Activated B cell treated with CpG ODN at 0.5 μM for 24 hours (primary cell): ENCODE data around the gene PPP4C. TPM values are rescaled to one million over a fixed set of nuclear protein-coding genes. Genes with fewer than 3 reads are reported as not detected.

Source experiments
- ATAC-seq: fragments of 200-7000 bp; cut with Tn5 transposase; one replicate; pipeline ENCODE4 v1.10.0; 2021; ENCODE audit warnings: low read depth, mild to moderate bottlenecking, moderate library complexity
- CTCF ChIA-PET: fragments of 350-600 bp; sonication (Branson Sonifier 250); formaldehyde crosslinking; loops from one replicate; lab custom pipeline; 2021; ENCODE audit warnings: antibody characterized with exemption; lab: Charles Lee
- POLR2A ChIA-PET: fragments of 350-600 bp; sonication (Branson Sonifier 250); formaldehyde crosslinking; loops from one replicate; lab custom pipeline; 2021; ENCODE audit warnings: antibody characterized with exemption; lab: Charles Lee
- DNase-seq: peaks from one replicate; pipeline ENCODE4 v3.0.0; 2022
- H3K27ac Mint-ChIP-seq: one replicate; pipeline ENCODE4 v1.8.0; 2020; ENCODE audit warnings: mixed read lengths
- H3K27me3 Mint-ChIP-seq: one replicate; pipeline ENCODE4 v1.8.0; 2021; ENCODE audit warnings: mixed read lengths
- H3K36me3 Mint-ChIP-seq: one replicate; pipeline ENCODE4 v1.8.0; 2021; ENCODE audit warnings: low read depth, mixed read lengths
- H3K4me1 Mint-ChIP-seq: one replicate; pipeline ENCODE4 v1.8.0; 2021; ENCODE audit warnings: mixed read lengths
- H3K4me3 Mint-ChIP-seq: one replicate; pipeline ENCODE4 v1.8.0; 2020; ENCODE audit warnings: mild to moderate bottlenecking, mixed read lengths
- H3K9me3 Mint-ChIP-seq: one replicate; pipeline ENCODE4 v1.8.0; 2020; ENCODE audit warnings: mixed read lengths
- intact Hi-C: fragments of 100-400 bp; cut with micrococcal nuclease; formaldehyde crosslinking; loops from one replicate; pipeline ENCODE4 v1.15.1; 2024
- total RNA-seq: library from RNA; stranded (reverse); gene quantifications from 2 replicates; pipeline ENCODE4 v1.2.3, GENCODE V29; 2022
- TF ChIP-seq, protein P1 (sequence below): fragments of 200-600 bp; IDR thresholded peaks from one replicate; pipeline ENCODE4 v1.8.0; 2022; ENCODE audit warnings: antibody characterized with exemption, mild to moderate bottlenecking

The PPP4C gene
- total RNA-seq, 1 donor from 2014 or later = 124 TPM

DNA sequence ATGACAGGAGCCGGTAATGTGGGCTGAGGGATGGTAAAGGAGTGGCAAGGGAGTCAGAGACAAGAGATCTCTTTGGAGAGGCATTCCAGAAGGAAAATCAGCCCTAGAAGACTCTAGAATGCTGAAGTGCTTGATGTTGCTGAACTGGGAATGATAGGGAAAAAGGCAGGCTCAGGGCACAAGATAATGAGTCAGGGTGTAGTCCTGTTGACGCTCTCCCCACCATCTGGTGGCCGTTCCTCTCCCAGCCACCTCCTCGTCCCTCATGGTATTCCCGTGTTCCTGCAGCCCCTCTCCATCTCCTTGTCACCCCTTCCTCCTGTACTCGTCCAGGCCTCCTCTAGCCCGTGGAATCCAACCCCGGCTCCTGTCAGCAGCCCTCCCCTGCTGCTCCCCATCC, 21.3 kb upstream of the PPP4C start:
- H3K4me3 Mint-ChIP-seq = peak overlapping the region; percentile 53
- DNase-seq (no peak), ATAC-seq (no peak)
- no peaks in the 10 kb centered on the region for H3K27me3 Mint-ChIP-seq
- ChIA-PET CTCF (interaction anchor here (1.2 to 1.3 kb wide), 2 partner anchors 11 to 37 kb away, joined by 3 read pairs; partner anchors contain the start of genes ALDOA and TBX6), POLR2A (interaction anchor here (1.4 kb wide), 2 partner anchors 11 to 30 kb away, joined by 3 to 8 read pairs; partner anchors contain the start of gene ALDOA)
- TF ChIP-seq, protein P1, sequence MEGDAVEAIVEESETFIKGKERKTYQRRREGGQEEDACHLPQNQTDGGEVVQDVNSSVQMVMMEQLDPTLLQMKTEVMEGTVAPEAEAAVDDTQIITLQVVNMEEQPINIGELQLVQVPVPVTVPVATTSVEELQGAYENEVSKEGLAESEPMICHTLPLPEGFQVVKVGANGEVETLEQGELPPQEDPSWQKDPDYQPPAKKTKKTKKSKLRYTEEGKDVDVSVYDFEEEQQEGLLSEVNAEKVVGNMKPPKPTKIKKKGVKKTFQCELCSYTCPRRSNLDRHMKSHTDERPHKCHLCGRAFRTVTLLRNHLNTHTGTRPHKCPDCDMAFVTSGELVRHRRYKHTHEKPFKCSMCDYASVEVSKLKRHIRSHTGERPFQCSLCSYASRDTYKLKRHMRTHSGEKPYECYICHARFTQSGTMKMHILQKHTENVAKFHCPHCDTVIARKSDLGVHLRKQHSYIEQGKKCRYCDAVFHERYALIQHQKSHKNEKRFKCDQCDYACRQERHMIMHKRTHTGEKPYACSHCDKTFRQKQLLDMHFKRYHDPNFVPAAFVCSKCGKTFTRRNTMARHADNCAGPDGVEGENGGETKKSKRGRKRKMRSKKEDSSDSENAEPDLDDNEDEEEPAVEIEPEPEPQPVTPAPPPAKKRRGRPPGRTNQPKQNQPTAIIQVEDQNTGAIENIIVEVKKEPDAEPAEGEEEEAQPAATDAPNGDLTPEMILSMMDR = no peak
- peaks cover 9% of the 10 kb centered on the region for H3K4me1 Mint-ChIP-seq
- no peaks in the 10 kb centered on the region for H3K9me3 Mint-ChIP-seq
- H3K27ac Mint-ChIP-seq = peak overlapping the region; percentile 53
- intact Hi-C loops = no loop called here
- H3K36me3 Mint-ChIP-seq = no peaks in the 10 kb centered on the region

DNA sequence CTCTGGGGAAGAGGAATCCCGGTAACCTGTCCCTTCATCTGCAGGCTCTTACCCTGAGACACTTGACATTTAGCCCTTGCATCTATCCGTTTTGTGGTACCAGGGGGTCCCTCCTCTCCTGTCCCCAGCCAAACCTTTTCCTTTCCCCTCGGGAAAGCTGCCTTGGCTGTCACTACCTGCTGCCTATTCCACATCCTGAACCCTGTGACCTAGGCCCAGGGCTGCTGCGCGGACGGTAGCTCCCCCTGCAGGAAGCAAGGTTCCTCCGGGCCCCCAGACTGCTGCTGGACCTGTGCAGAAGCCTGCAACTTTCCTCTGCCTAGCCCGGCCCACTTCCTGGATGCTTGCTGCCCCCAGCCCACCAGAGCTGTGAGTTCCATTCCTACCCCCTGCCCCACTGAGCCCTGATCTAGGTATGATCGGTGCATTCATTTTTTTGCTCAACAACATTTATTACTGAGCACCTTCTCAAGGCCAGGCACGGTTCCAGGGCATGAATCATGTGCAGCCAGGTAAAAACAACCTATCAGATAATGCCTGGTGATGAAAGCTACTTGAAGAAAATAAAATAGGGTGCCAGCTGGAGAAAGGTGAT, 20.7 kb upstream of the PPP4C start:
- Mint-ChIP-seq H3K27ac (no peak overlapping the region), H3K36me3 (no peaks in the 10 kb centered on the region), H3K9me3 (no peaks in the 10 kb centered on the region), H3K4me3 (peak overlapping the region; percentile 16), H3K4me1 (peaks cover 9% of the 10 kb centered on the region), H3K27me3 (no peaks in the 10 kb centered on the region)
- POLR2A ChIA-PET = interaction anchor here (1.4 kb wide), 2 partner anchors 10 to 29 kb away, joined by 3 to 8 read pairs; partner anchors contain the start of gene ALDOA
- TF ChIP-seq, protein P1 = no peak
- DNase-seq = no peak
- intact Hi-C loops = no loop called here
- peak; percentile 38 for ATAC-seq
- CTCF ChIA-PET = interaction anchor here (1.2 to 1.3 kb wide), 2 partner anchors 10 to 37 kb away, joined by 3 read pairs; partner anchors contain the start of genes ALDOA and TBX6

DNA sequence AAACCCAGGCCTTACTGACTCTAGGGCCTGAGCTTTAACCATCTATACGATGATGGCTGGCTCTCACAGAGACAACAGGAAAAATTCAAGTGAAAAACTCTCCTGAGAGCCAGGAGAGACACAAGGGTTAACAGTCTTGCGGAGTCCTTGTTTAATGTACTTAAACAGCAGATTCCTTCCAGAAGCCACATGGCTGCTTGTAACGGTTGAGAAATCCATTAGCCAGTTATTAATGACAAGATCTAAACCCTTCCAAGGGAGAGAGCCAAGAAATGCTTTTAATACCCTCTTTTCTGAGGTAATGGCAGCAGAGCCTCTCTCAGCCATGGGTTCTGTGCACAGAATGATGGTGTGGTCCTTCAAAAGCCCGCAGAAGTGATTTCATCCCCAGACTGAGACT, 15.4 kb upstream of the PPP4C start:
- peaks cover 5% of the 10 kb centered on the region for H3K36me3 Mint-ChIP-seq
- intact Hi-C loops = loop anchor here (10.0 kb wide), 2 partner anchors 344 to 594 kb away; partner anchors contain the start of genes FBRS, PRR14 and ZNF771
- H3K27ac Mint-ChIP-seq = no peak overlapping the region
- ChIA-PET POLR2A (interaction anchor here (0.6 kb wide), 1 partner anchor 1729 kb away, joined by 6 read pairs; no protein-coding TSS in a partner anchor), CTCF (no interaction called here)
- no peak overlapping the region for H3K4me3 Mint-ChIP-seq
- H3K4me1 Mint-ChIP-seq = peaks cover 9% of the 10 kb centered on the region
- no peaks in the 10 kb centered on the region for H3K27me3 Mint-ChIP-seq
- ATAC-seq (no peak), DNase-seq (no peak)
- TF ChIP-seq, protein P1 = no peak
- H3K9me3 Mint-ChIP-seq = no peaks in the 10 kb centered on the region

DNA sequence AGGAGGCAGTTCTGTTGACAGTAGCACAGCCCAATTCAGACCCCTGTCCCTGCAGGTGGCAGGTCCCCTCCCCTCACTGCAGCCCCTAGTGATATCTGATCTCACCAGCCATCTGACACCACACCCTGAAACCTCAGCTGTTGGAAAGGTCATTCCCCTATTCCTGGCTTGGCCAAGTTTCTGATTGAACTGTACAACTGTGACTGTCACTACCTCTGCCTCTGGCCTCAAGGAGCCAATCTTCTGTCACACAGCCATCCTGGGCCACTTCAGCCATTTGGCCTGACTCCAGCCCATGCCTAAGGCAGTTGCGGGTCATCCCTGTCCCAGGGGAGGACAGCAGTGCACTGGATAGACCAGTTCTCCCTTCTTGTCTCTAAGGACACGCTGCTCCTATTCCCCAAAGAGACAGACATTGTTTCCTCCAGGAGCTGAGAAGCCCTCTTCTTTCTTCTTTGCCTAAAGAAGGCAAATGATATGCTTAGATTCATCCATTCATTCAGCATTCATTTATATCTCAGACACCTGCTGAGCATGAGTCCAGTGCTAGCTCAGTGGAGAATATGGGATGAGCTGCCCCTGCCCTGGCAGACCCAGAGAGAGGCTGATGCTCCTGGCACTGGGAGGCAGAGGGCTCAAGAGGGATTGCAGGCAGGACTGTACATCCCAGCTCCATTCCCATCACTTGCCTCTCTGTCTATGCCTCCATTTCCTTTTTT, 14.8 kb upstream of the PPP4C start:
- ChIA-PET POLR2A (interaction anchor here (0.6 to 1.2 kb wide), 3 partner anchors 8 to 599 kb away, joined by 5 to 7 read pairs (median 6); a partner anchor contains a TSS), CTCF (interaction anchor here (0.6 kb wide), 1 partner anchor 124 kb away, joined by 3 read pairs; no protein-coding TSS in a partner anchor)
- Mint-ChIP-seq H3K4me3 (no peak overlapping the region), H3K36me3 (peaks cover 5% of the 10 kb centered on the region), H3K9me3 (no peaks in the 10 kb centered on the region), H3K27ac (no peak overlapping the region), H3K4me1 (peaks cover 9% of the 10 kb centered on the region), H3K27me3 (no peaks in the 10 kb centered on the region)
- DNase-seq (no peak), ATAC-seq (no peak)
- TF ChIP-seq, protein P1 = no peak
- intact Hi-C loops = loop anchor here (10.0 kb wide), 2 partner anchors 344 to 594 kb away; partner anchors contain the start of genes FBRS, PRR14 and ZNF771
